Small intestine (tissue), 7 donors: ENCODE measurements around the gene VPS13D. TPM values are rescaled to one million over a fixed set of nuclear protein-coding genes. Genes with fewer than 3 reads are reported as not detected.

Experiments
- DNase-seq, 2 donors: peaks; one replicate each; pipeline versions ENCODE4 v3.0.0 to v3.0.0-alpha.2; 2013
- FAIRE-seq: peaks from 2 replicates; lab custom pipeline; 2012; peaks lifted over from hg19 to GRCh38; lab: Jason Lieb, UNC
- H3K27ac ChIP-seq, 3 donors: one replicate each; pipeline ENCODE4 v1.5.1; 2013; ENCODE audit warnings: low read length in 2 of 3, mild to moderate bottlenecking in 2 of 3, control low read depth in 1 of 3, inconsistent platforms in 1 of 3, low read depth in 1 of 3, moderate library complexity in 1 of 3
- H3K27me3 ChIP-seq, 3 donors: one replicate each; pipeline ENCODE4 v1.6.1; 2013; ENCODE audit warnings: low read length in 3 of 3, inconsistent platforms in 1 of 3; ENCODE audit not compliant: control insufficient read depth in 3 of 3, insufficient read depth in 3 of 3
- H3K36me3 ChIP-seq, 3 donors: one replicate each; pipeline ENCODE4 v1.6.1; 2013; ENCODE audit warnings: low read length in 3 of 3, inconsistent platforms in 1 of 3, low read depth in 1 of 3, mild to moderate bottlenecking in 1 of 3, moderate library complexity in 1 of 3; ENCODE audit not compliant: control insufficient read depth in 3 of 3, insufficient read depth in 2 of 3
- H3K4me1 ChIP-seq, 3 donors: one replicate each; pipeline ENCODE4 v1.6.1; 2013; ENCODE audit warnings: low read length in 2 of 3, inconsistent platforms in 1 of 3, low read depth in 1 of 3, mild to moderate bottlenecking in 1 of 3, moderate library complexity in 1 of 3; ENCODE audit not compliant: control insufficient read depth in 3 of 3, insufficient read depth in 2 of 3
- H3K4me3 ChIP-seq, 3 donors: one replicate each; pipeline ENCODE4 v1.5.1; 2013; ENCODE audit warnings: low read length in 3 of 3, control low read depth in 1 of 3, inconsistent platforms in 1 of 3, low read depth in 1 of 3, mild to moderate bottlenecking in 1 of 3, moderate library complexity in 1 of 3
- H3K9me3 ChIP-seq, 2 donors: one replicate each; pipeline ENCODE4 v1.6.1; 2013; ENCODE audit warnings: low read depth in 1 of 2, low read length in 1 of 2; ENCODE audit not compliant: control insufficient read depth in 2 of 2, insufficient read depth in 1 of 2
- WGBS, 3 donors: extraction: QIAGEN DNeasy Blood & Tissue Kit; methylation state at CpG; one replicate each; pipeline ENCODE4 v1.1.7; 2013; 5-methylcytosine and 5-hydroxymethylcytosine counted together
- polyA plus RNA-seq, 4 donors: library from polyadenylated mRNA; stranded (reverse) in 3 of 4; unstranded in 1 of 4; fragments of 200-250 nt in 3 of 4; fragments of 120-200 nt in 1 of 4; gene quantifications; one replicate each; pipeline versions ENCODE4 v1.2.1 to v1.2.3, GENCODE V29; 2013
- donor health status: healthy with polysubstance abuse.
- donor health status: control.
- donor health status: control.
- donor health status: Bipolar disorder and iron deficiency.
- donor health status: healthy.

VPS13D gene
- polyA plus RNA-seq, 4 donors = 15.9 to 21.5 (median 17.7) TPM

GRCh38 chr1:12202577-12202976 lies 27.3 kb upstream of the VPS13D start:
- Histone ChIP-seq H3K36me3 (peaks cover 6 to 49% (median 12%) of the 10 kb centered on the region in 3 donors), H3K27ac (no peak overlapping the region), H3K9me3 (no peaks in the 10 kb centered on the region), H3K4me3 (no peak overlapping the region), H3K27me3 (no peaks in the 10 kb centered on the region), H3K4me1 (no peaks in the 10 kb centered on the region)
- no peak for DNase-seq
- no peak for FAIRE-seq
- 87 to 90% (median 89%) methylated on average over 4 of the region's 4 CpGs for WGBS, 3 donors

- Histone ChIP-seq H3K36me3 (peaks cover 6 to 49% (median 15%) of the 10 kb centered on the region in 3 donors), H3K27me3 (no peaks in the 10 kb centered on the region), H3K27ac (no peak overlapping the region), H3K4me1 (no peaks in the 10 kb centered on the region), H3K4me3 (no peak overlapping the region), H3K9me3 (no peaks in the 10 kb centered on the region)
- 89 to 92% (median 92%) methylated on average over 20 of the region's 20 CpGs for WGBS, 3 donors
- no peak for DNase-seq
- no peak for FAIRE-seq
Observed at GRCh38 chr1:12203216-12204007, 26.4 kb upstream of the VPS13D start.

DNA sequence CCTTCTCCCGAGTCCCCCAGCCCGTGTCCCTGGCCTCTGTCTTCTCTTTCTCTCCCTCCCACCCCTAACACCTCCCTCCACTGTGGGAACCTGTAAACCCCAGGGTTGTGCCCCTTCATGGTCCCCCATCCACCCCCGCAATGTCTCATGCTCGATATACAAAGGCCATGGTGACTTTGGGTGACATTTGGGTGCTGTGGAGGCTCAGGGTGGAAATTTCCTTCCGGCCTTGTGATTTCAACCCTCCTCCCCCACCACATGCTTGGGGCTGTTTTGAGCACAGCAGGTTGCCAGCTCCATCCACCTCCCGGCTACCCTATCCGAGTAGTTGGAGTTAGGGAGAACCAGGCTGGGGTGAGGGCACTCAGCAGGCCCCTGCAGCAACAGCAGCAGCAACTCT lies 25.7 kb upstream of the VPS13D start:
- DNase-seq (no peak), FAIRE-seq (no peak)
- 71 to 83% (median 82%) methylated on average over 7 of the region's 7 CpGs for WGBS, 3 donors
- no peaks in the 10 kb centered on the region for H3K9me3 ChIP-seq
- no peaks in the 10 kb centered on the region for H3K27me3 ChIP-seq
- H3K27ac ChIP-seq = no peak overlapping the region
- H3K4me3 ChIP-seq = no peak overlapping the region
- H3K4me1 ChIP-seq = no peaks in the 10 kb centered on the region
- peaks cover 6 to 48% (median 15%) of the 10 kb centered on the region in 3 donors for H3K36me3 ChIP-seq

GRCh38 chr1:12204754-12205658 lies 24.8 kb upstream of the VPS13D start:
- DNase-seq (no peak), FAIRE-seq (no peak)
- 83 to 86% (median 85%) methylated on average over 7 of the region's 7 CpGs for WGBS, 3 donors
- H3K4me1 ChIP-seq = no peaks in the 10 kb centered on the region
- no peaks in the 10 kb centered on the region for H3K27me3 ChIP-seq
- H3K27ac ChIP-seq = no peak overlapping the region
- no peak overlapping the region for H3K4me3 ChIP-seq
- H3K36me3 ChIP-seq = peaks cover 6 to 43% (median 15%) of the 10 kb centered on the region in 3 donors
- no peaks in the 10 kb centered on the region for H3K9me3 ChIP-seq

GRCh38 chr1:12206238-12206637 lies 23.6 kb upstream of the VPS13D start:
- FAIRE-seq (no peak), DNase-seq (no peak)
- WGBS, 3 donors = 91 to 93% (median 92%) methylated on average over 5 of the region's 5 CpGs
- Histone ChIP-seq H3K27me3 (no peaks in the 10 kb centered on the region), H3K4me1 (no peaks in the 10 kb centered on the region), H3K4me3 (no peak overlapping the region), H3K36me3 (peaks cover 6 to 43% (median 11%) of the 10 kb centered on the region in 3 donors), H3K27ac (no peak overlapping the region), H3K9me3 (no peaks in the 10 kb centered on the region)

GRCh38 chr1:12206792-12207424 lies 22.9 kb upstream of the VPS13D start:
- Histone ChIP-seq H3K4me1 (no peaks in the 10 kb centered on the region), H3K4me3 (no peak overlapping the region), H3K27ac (no peak overlapping the region), H3K27me3 (no peaks in the 10 kb centered on the region), H3K36me3 (peaks cover under 1 to 40% (median 6%) of the 10 kb centered on the region in 3 donors), H3K9me3 (no peaks in the 10 kb centered on the region)
- DNase-seq (no peak), FAIRE-seq (no peak)
- 82 to 85% (median 83%) methylated on average over 17 of the region's 17 CpGs for WGBS, 3 donors

DNA sequence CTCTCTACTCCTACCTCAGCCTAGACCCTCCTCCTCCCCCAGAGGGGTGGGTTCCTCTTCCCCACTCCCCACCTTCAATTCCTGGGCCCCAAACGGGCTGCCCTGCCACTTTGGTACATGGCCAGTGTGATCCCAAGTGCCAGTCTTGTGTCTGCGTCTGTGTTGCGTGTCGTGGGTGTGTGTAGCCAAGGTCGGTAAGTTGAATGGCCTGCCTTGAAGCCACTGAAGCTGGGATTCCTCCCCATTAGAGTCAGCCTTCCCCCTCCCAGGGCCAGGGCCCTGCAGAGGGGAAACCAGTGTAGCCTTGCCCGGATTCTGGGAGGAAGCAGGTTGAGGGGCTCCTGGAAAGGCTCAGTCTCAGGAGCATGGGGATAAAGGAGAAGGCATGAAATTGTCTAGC lies 21.6 kb upstream of the VPS13D start:
- H3K4me1 ChIP-seq = no peaks in the 10 kb centered on the region
- H3K36me3 ChIP-seq = peaks cover 0 to 28% (median 4%) of the 10 kb centered on the region in 3 donors
- no peaks in the 10 kb centered on the region for H3K9me3 ChIP-seq
- WGBS, 3 donors = 71 to 74% (median 73%) methylated on average over 6 of the region's 6 CpGs
- FAIRE-seq (no peak), DNase-seq (no peak)
- H3K4me3 ChIP-seq = no peak overlapping the region
- no peaks in the 10 kb centered on the region for H3K27me3 ChIP-seq
- H3K27ac ChIP-seq = no peak overlapping the region
